ENCODE measurements around the gene CIDEA.
A peak's percentile ranks its signal among the peaks of the same experiment; 100 is the strongest.

- no peak for TF ChIP-seq CTCF (IDR thresholded peaks at IDR 0.05)
- TF ChIP-seq POLR2A (IDR thresholded peaks at IDR 0.05): peak in 2 of 3 donors; percentile 22 to 31
Measured at GRCh38 chr18:12287684-12288402, 33.7 kb downstream of the CIDEA start.

Data from body of pancreas (tissue), 4 donors.